HEK293T (cell line): ENCODE measurements around the gene DCTN3.

Experiments
- BHLHE40 ChIP-seq: fragments of 450-650 bp; IDR thresholded peaks from 2 replicates; pipeline ENCODE4 v1.6.1; 2016; ENCODE audit warnings: mild to moderate bottlenecking, moderate library complexity, borderline replicate concordance
- ELF4 ChIP-seq: fragments of 450-650 bp; IDR thresholded peaks from 2 replicates; pipeline ENCODE4 v1.6.1; 2017; ENCODE audit warnings: antibody characterized with exemption
- FOXM1 ChIP-seq: fragments of 450-650 bp; IDR thresholded peaks from 2 replicates; pipeline ENCODE4 v1.6.1; 2017; ENCODE audit warnings: mild to moderate bottlenecking, borderline replicate concordance
- HDGF ChIP-seq: fragments of 450-650 bp; IDR thresholded peaks from 2 replicates; pipeline ENCODE4 v1.6.1; 2017; ENCODE audit warnings: antibody characterized with exemption, borderline replicate concordance
- SP1 ChIP-seq: fragments of 450-650 bp; IDR thresholded peaks from 2 replicates; pipeline ENCODE4 v1.6.1; 2017
- TARDBP ChIP-seq: fragments of 450-650 bp; IDR thresholded peaks from 2 replicates; pipeline ENCODE4 v1.6.1; 2016

DNA sequence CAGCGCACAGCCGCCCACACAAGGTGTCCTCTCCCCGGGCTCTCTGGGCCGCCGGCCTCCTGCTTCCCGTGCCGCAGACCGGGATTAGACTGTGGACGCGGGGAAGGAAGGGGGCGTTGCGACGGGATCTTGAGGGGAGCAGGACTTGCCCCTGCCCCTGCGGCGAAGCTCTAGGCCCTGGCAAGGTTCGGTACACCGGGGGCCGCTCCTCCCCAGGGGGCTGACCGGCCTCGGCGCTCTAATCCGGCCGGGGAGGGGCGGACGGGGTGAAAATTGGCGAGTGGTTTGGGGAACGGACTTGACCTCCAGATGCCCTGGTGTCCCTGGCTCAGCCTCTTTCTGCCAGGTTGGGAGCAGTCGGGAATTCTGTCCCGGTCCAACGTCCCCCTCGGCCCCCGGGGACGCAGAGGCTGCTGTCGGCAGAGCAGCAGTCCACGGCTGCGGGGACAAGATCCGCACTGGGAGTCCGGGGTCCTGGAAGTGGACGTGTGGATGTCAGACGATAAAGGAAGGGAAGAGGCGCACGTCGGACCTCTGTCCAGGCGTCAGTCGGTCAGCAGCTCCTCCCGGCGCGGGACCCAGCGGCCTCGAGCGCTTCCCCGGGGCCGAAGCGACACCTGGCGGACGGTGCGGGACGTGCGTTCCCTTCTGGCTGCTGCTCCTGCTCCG, 28.9 kb downstream of the DCTN3 start:
- TF ChIP-seq TARDBP (no peak), ELF4 (no peak), HDGF (no peak), SP1 (no peak), FOXM1 (no peak; the same call in 1 of the 2 replicates), BHLHE40 (no peak)
